ENCODE results near the gene PID1.

GRCh38 chr2:229196448-229196847 is 74.6 kb downstream of the PID1 start:
- TF ChIP-seq CTCF (IDR thresholded peaks at IDR 0.05; ENCODE audit: low read depth, low read length, missing input control) (no peak), SP1 (IDR thresholded peaks at IDR 0.05) (no peak), YY1 (IDR thresholded peaks at IDR 0.05) (no peak), ATF3 (IDR thresholded peaks at IDR 0.05) (no peak), TAF1 (conservative IDR thresholded peaks at IDR 0.05) (no peak), RAD21 (IDR thresholded peaks at IDR 0.05) (no peak), NR2F2 (IDR thresholded peaks at IDR 0.05) (no peak), REST (IDR thresholded peaks at IDR 0.05) (no peak)
